ENCODE measurements around the gene TJP3.
A peak's percentile ranks its signal among the peaks of the same experiment; 100 is the strongest.

Gene TJP3

GRCh38 chr19:3670796-3671679 is 37.1 kb upstream of the TJP3 start:
- DNase-seq: peak; percentile 25

GRCh38 chr19:3671680-3672574 is 36.3 kb upstream of the TJP3 start:
- DNase-seq: peak; percentile 17

GRCh38 chr19:3672575-3672948 is 35.6 kb upstream of the TJP3 start:
- DNase-seq: no peak

GRCh38 chr19:3672993-3673392 is 35.2 kb upstream of the TJP3 start:
- no peak for DNase-seq

- DNase-seq: no peak
Measured at GRCh38 chr19:3673506-3674439, 34.4 kb upstream of the TJP3 start.

- no peak for DNase-seq
Measured at GRCh38 chr19:3674784-3675543, 33.2 kb upstream of the TJP3 start.

GRCh38 chr19:3678188-3678587 is 30.0 kb upstream of the TJP3 start:
- no peak for DNase-seq

GRCh38 chr19:3679138-3679537 is 29.0 kb upstream of the TJP3 start:
- DNase-seq: no peak

GRCh38 chr19:3679581-3679980 is 28.6 kb upstream of the TJP3 start:
- no peak for DNase-seq

GRCh38 chr19:3680939-3681338 is 27.2 kb upstream of the TJP3 start:
- no peak for DNase-seq

- DNase-seq: no peak
Measured at GRCh38 chr19:3682286-3682685, 25.9 kb upstream of the TJP3 start.

- no peak for DNase-seq
Measured at GRCh38 chr19:3682741-3683404, 25.3 kb upstream of the TJP3 start.

GRCh38 chr19:3683405-3684053 is 24.7 kb upstream of the TJP3 start:
- no peak for DNase-seq

- no peak for DNase-seq
Measured at GRCh38 chr19:3684054-3684816, 23.9 kb upstream of the TJP3 start.

GRCh38 chr19:3684817-3685410 is 23.3 kb upstream of the TJP3 start:
- no peak for DNase-seq

GRCh38 chr19:3687393-3687773 is 20.8 kb upstream of the TJP3 start:
- no peak for DNase-seq

- no peak for DNase-seq
Measured at GRCh38 chr19:3687774-3688706, 20.1 kb upstream of the TJP3 start.

- no peak for DNase-seq
Measured at GRCh38 chr19:3690551-3691371, 17.4 kb upstream of the TJP3 start.

Measured in activated CD4-positive, alpha-beta T cell treated with anti-CD3 and anti-CD28 coated beads, Interleukin-2, amount 50 U/mL, for 16 hours (primary cell).